ENCODE results near the gene KITLG.

Gene KITLG

DNA sequence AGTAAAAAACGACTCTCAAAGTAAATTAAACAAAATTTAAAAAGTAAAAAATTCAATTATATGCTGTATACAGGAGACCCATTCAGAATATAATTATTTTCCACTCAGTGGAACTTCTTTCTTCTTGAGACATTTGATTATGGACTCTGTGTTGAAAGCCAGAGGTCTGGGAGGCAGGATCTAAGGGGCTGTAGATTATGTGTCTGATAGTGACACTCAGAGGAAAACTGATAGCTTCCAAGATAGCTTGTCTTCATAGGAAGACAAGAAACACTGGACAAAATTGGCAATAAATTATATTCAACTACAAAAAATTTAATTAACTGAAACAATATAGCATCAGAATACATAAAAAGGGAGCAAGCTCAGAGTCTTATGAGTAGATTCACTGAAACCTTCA lies 135.8 kb downstream of the KITLG start:
- TF ChIP-seq, protein P1, sequence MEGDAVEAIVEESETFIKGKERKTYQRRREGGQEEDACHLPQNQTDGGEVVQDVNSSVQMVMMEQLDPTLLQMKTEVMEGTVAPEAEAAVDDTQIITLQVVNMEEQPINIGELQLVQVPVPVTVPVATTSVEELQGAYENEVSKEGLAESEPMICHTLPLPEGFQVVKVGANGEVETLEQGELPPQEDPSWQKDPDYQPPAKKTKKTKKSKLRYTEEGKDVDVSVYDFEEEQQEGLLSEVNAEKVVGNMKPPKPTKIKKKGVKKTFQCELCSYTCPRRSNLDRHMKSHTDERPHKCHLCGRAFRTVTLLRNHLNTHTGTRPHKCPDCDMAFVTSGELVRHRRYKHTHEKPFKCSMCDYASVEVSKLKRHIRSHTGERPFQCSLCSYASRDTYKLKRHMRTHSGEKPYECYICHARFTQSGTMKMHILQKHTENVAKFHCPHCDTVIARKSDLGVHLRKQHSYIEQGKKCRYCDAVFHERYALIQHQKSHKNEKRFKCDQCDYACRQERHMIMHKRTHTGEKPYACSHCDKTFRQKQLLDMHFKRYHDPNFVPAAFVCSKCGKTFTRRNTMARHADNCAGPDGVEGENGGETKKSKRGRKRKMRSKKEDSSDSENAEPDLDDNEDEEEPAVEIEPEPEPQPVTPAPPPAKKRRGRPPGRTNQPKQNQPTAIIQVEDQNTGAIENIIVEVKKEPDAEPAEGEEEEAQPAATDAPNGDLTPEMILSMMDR (IDR thresholded peaks at IDR 0.05; ENCODE audit: low read length) = no peak
- TF ChIP-seq EZH2phosphoT487 (IDR thresholded peaks at IDR 0.05; ENCODE audit: low read length) (no peak), EZH2 (optimal IDR thresholded peaks at IDR 0.05; ENCODE audit: low read depth, low read length) (no peak)
- no peaks in the 10 kb centered on the region for H3K4me1 ChIP-seq (ENCODE audit: low read length)
- no peaks in the 10 kb centered on the region for H3K79me2 ChIP-seq (ENCODE audit: low read length)
- H3K9me2 ChIP-seq (replicated peaks; ENCODE audit: insufficient read depth, low read length) = no peaks in the 10 kb centered on the region
- H3K4me3 ChIP-seq (ENCODE audit: low read length) = no peak overlapping the region
- H3K27me3 ChIP-seq (replicated peaks; ENCODE audit: insufficient read depth, low read length) = no peaks in the 10 kb centered on the region
- no peaks in the 10 kb centered on the region for H4K20me1 ChIP-seq (ENCODE audit: insufficient read depth, low read length)
- H3K4me2 ChIP-seq (ENCODE audit: low read depth, low read length) = no peak overlapping the region
- no peak for DNase-seq
- H3K9me3 ChIP-seq (replicated peaks; ENCODE audit: insufficient read depth, low read length) = no peaks in the 10 kb centered on the region
- no peak overlapping the region for H3K9ac ChIP-seq (ENCODE audit: low read length)
- no peaks in the 10 kb centered on the region for H3F3A ChIP-seq (ENCODE audit: insufficient read depth, low read length)
- H3K36me3 ChIP-seq (replicated peaks; ENCODE audit: insufficient read depth, low read length) = no peaks in the 10 kb centered on the region
- H3K27ac ChIP-seq (ENCODE audit: low read length) = no peak overlapping the region
- H2AFZ ChIP-seq (ENCODE audit: low read length) = no peak overlapping the region

All from MM.1S (cell line).